Left lung (tissue), 10 donors: ENCODE data around the gene IP6K1. TPM values are rescaled to one million over a fixed set of nuclear protein-coding genes. Genes with fewer than 3 reads are reported as not detected.

Experiments
- ATAC-seq: fragments of 200-7000 bp; cut with Tn5 transposase; one replicate; pipeline ENCODE4 v1.9.1; 2020; ENCODE audit warnings: moderate library complexity
- DNase-seq, 4 donors: peaks; one replicate each; pipeline ENCODE4 v3.0.0-alpha.2; 2013 to 2020
- H3K27ac ChIP-seq, 2 donors: fragments of 200-600 bp; sonication (generic) in 1 of 2; one replicate each; pipeline versions ENCODE4 v1.5.0 to v1.8.0; 2020 to 2021
- H3K27me3 ChIP-seq, 2 donors: fragments of 200-600 bp; sonication (generic) in 1 of 2; one replicate each; pipeline versions ENCODE4 v1.5.0 to v1.8.0; 2020 to 2021
- H3K36me3 ChIP-seq, 2 donors: fragments of 200-600 bp; sonication (generic) in 1 of 2; one replicate each; pipeline versions ENCODE4 v1.5.0 to v1.8.0; 2020 to 2021
- H3K4me1 ChIP-seq, 2 donors: fragments of 200-600 bp; one replicate each; pipeline ENCODE4 v1.8.0; 2021
- H3K4me3 ChIP-seq, 2 donors: fragments of 200-600 bp; sonication (generic) in 1 of 2; one replicate each; pipeline versions ENCODE4 v1.5.0 to v1.8.0; 2020 to 2021; ENCODE audit warnings: mild to moderate bottlenecking in 1 of 2
- H3K9me3 ChIP-seq, 2 donors: fragments of 200-600 bp; sonication (generic) in 1 of 2; one replicate each; pipeline versions ENCODE4 v1.5.0 to v1.8.0; 2020 to 2021
- intact Hi-C, 2 donors: fragments of 100-400 bp; cut with DNase I; formaldehyde crosslinking; loops; one replicate each; pipeline versions ENCODE4 v1.11.2 to v1.14.2; 2022
- polyA plus RNA-seq, 6 donors: library from polyadenylated mRNA; unstranded; fragments of 120-200 nt; gene quantifications; one replicate each; pipeline ENCODE4 v1.2.1, GENCODE V29; 2013; ENCODE audit not compliant: insufficient read length in 6 of 6
- total RNA-seq, 2 donors: library from RNA; stranded (reverse); fragmentation: NEBNext Ultra II Directional; extraction: Animal tissue kit (Norgen Biotek cat#: 25700); gene quantifications; one replicate each; pipeline ENCODE4 v1.2.1, GENCODE V29; 2021
- TF ChIP-seq, protein P1 (sequence below), 2 donors: fragments of 200-600 bp; sonication (generic) in 1 of 2; IDR thresholded peaks; one replicate each; pipeline versions ENCODE4 v1.5.0 to v1.8.0; 2021; ENCODE audit warnings: antibody characterized with exemption in 2 of 2
- donor health status: DM: no; HTN: yes; CAD: no.
- donor health status: DM: no; HTN: no; CAD: no.

The IP6K1 gene
- total and polyA plus RNA-seq, 8 donors: 31.8 to 51.2 (median 44.7) TPM

DNA sequence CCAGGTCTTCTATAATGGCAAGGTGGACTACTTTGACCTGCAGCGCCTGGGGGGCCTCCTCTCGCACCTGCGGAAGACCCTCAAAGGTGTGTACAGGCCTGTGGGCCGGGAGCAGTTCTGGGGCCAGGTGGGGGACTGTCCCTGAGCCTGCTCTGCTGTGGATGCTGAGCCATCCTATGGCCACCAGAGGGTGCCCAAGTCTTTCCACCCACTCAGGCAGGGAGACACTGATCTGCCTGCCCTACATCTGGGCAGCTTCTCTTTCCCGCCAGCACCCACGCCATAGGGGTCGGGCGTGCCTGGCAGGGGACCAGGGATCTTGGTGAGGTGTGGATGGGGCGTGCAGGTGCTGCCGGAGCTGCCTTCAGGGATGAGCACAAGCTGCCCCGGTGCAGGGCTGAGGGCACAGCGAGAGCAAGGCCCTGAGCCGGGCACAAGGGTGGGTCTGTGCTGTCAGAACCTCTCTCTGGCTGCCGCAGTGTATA lies 82.9 kb downstream of the IP6K1 start:
- Histone ChIP-seq H3K4me1 (peaks cover 0 to 6% of the 10 kb centered on the region in 2 donors), H3K9me3 (no peaks in the 10 kb centered on the region), H3K4me3 (no peak overlapping the region), H3K27me3 (no peaks in the 10 kb centered on the region), H3K27ac (no peak overlapping the region), H3K36me3 (peaks cover 0 to 82% of the 10 kb centered on the region in 2 donors)
- peak in 2 of 4 donors; percentile 67 to 78 for DNase-seq
- intact Hi-C loops: no loop called here
- TF ChIP-seq, protein P1, sequence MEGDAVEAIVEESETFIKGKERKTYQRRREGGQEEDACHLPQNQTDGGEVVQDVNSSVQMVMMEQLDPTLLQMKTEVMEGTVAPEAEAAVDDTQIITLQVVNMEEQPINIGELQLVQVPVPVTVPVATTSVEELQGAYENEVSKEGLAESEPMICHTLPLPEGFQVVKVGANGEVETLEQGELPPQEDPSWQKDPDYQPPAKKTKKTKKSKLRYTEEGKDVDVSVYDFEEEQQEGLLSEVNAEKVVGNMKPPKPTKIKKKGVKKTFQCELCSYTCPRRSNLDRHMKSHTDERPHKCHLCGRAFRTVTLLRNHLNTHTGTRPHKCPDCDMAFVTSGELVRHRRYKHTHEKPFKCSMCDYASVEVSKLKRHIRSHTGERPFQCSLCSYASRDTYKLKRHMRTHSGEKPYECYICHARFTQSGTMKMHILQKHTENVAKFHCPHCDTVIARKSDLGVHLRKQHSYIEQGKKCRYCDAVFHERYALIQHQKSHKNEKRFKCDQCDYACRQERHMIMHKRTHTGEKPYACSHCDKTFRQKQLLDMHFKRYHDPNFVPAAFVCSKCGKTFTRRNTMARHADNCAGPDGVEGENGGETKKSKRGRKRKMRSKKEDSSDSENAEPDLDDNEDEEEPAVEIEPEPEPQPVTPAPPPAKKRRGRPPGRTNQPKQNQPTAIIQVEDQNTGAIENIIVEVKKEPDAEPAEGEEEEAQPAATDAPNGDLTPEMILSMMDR (IDR thresholded peaks at IDR 0.05): peak; percentile 75 to 86
- ATAC-seq: peak; percentile 90

DNA sequence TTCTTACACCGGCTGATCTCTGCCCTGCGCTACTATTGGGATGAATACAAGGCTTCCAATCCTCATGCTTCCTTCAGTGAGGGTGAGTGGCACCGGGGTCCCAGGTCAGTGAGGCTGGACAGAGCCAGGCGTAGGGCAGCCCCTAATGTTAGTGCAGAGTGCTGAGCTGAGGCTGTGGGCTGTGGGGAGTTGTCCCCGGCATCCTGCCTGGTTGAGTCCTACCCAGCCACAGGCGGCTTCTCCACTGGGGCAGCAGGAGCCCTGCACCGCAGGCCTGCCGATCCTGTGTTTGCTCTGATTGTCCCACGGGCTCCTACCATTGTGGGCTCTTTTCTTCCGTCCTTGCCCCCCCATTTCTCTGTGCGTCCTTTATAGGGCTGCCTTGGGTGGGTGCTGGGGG lies 83.7 kb downstream of the IP6K1 start:
- Histone ChIP-seq H3K9me3 (no peaks in the 10 kb centered on the region), H3K4me3 (no peak overlapping the region), H3K4me1 (peaks cover 0 to 6% of the 10 kb centered on the region in 2 donors), H3K27me3 (no peaks in the 10 kb centered on the region), H3K27ac (no peak overlapping the region), H3K36me3 (peaks cover 0 to 90% of the 10 kb centered on the region in 2 donors)
- TF ChIP-seq, protein P1 (IDR thresholded peaks at IDR 0.05): no peak
- ATAC-seq (no peak), DNase-seq (peak in 1 of 4 donors; percentile 39)
- intact Hi-C loops: no loop called here

DNA sequence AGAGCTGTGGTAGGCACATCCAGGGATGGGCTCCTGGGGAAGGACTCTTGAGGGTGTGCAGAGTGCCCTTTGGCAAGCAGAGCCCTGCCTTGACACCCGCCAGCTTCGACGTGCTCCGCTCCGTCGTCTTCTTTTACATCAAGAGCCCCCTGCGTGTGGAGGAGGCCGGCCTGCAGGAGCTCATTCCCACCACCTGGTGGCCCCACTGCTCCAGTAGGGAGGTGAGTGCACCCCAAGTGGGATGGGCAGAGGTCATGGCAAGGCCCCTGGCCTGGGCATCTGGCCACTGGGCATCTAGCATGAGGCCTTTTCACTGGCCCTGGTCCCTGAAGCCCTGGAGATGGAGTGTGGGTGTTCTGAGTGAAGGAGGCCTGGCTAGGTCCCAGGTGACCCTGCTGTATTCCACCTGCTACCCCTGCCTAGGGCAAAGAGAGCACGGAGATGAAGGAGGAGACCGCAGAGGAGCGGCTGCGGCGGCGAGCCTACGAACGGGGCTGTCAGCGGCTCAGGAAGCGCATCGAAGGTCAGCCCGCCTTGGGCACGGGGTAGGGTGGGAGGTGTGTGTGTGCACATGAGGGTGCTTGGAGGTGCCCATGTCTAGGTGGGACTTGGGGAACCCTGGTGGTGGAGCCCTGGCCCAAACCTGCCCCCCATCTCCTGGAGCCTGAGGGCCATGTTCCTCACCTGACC lies 84.8 kb downstream of the IP6K1 start:
- Histone ChIP-seq H3K27me3 (no peaks in the 10 kb centered on the region), H3K9me3 (no peaks in the 10 kb centered on the region), H3K36me3 (peaks cover 0 to 93% of the 10 kb centered on the region in 2 donors), H3K4me3 (no peak overlapping the region), H3K27ac (no peak overlapping the region), H3K4me1 (peaks cover 0 to 6% of the 10 kb centered on the region in 2 donors)
- TF ChIP-seq, protein P1 (IDR thresholded peaks at IDR 0.05): peak in 1 of 2 donors; percentile 18
- DNase-seq (peak in 1 of 4 donors; percentile 73), ATAC-seq (no peak)
- intact Hi-C loops: no loop called here

DNA sequence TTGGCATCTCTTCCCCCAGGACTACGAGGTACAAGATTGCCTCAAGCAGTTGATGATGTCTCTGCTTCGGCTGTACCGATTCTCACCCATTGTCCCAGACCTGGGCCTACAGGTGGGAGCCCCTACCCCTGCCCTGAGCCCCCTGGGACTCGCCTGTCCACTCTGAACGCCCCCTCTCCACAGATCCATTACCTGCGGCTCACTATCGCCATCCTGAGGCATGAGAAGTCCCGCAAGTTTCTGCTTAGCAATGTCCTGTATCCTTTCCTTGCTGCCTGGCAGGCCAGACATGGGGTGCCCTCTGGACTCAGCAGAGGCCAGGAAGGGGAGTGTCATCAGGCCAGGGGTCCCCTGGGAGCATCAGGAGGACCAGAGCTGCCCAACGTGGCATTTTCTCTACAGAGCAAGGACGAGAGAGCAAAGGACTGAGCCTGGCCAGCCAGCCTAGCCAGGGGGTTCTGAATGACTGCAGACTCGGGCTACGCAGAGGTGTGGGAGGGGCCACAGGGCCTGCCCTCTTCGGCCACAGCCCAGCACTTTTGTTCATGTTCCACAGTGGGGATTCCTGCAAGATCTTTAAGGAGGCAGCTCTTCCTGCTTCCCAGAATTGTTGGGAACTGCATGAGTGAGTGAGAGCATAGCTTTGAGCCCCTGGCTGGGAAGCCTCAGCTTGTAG lies 85.8 kb downstream of the IP6K1 start:
- DNase-seq: no peak
- Histone ChIP-seq H3K36me3 (peaks cover 0 to 83% of the 10 kb centered on the region in 2 donors), H3K27me3 (no peaks in the 10 kb centered on the region), H3K9me3 (no peaks in the 10 kb centered on the region), H3K4me1 (peaks cover 0 to 6% of the 10 kb centered on the region in 2 donors), H3K4me3 (no peak overlapping the region), H3K27ac (no peak overlapping the region)
- TF ChIP-seq, protein P1 (IDR thresholded peaks at IDR 0.05): no peak
- intact Hi-C loops: no loop called here
- ATAC-seq: no peak

DNA sequence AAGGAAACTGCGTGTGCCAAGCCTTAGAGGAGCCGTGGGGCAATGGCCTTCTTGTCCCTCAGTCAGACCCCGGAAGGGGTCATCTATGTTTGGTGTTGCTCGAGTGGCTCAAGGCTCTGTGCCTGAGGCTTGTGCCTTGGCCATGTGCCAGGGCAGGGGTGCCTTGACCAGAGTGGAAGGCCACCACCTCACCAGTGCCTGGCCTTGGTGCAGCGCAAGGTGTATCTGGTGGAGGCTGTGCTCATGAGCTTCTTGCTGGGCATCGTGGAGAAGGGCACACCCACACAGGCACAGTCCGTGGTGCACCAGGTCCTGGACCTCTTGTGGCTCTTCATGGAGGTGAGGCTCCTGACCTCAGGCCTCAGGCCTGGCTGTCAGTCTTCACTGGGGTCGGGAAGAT lies 86.3 kb downstream of the IP6K1 start:
- intact Hi-C loops: no loop called here
- ATAC-seq (no peak), DNase-seq (no peak)
- H3K9me3 ChIP-seq: no peaks in the 10 kb centered on the region
- peaks cover 0 to 6% of the 10 kb centered on the region in 2 donors for H3K4me1 ChIP-seq
- H3K27me3 ChIP-seq: no peaks in the 10 kb centered on the region
- H3K36me3 ChIP-seq: peaks cover 0 to 77% of the 10 kb centered on the region in 2 donors
- H3K27ac ChIP-seq: no peak overlapping the region
- TF ChIP-seq, protein P1 (IDR thresholded peaks at IDR 0.05): no peak
- no peak overlapping the region for H3K4me3 ChIP-seq
